GM04504 (cell line): Measurements from ENCODE around the gene TACO1.

ENCODE experiments used
- DNase-seq: peaks from one replicate; pipeline ENCODE4 v3.0.0-alpha.2; 2012; ENCODE audit warnings: low read depth

The TACO1 gene

GRCh38 chr17:63600569-63601438 lies at the start of gene TACO1:
Gene TACO1, plus strand, starts transcription at chr17:63600895. Its CDS starts 189 bp downstream, at chr17:63601084.
- peak; percentile 57 for DNase-seq

DNA sequence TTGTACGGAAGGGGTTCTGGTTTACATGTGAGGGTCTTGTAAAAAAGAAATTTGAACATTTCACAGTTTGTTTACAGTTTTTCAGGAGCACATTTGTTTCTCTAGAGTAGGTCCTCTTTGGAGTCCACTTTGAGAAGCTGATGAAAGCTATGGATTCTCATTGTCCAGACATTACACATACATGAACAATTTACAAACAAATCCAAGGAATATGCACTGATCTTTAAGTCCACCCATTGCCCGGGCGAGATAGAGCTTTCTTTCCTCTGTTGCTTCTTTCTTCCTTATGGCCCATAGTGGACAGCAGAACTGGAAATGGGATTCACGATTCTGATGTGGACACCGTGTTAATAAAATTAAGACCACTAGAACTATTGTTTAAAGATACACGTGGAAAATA lies 48.5 kb upstream of the TACO1 start:
- no peak for DNase-seq

GRCh38 chr17:63555500-63556156 lies 45.1 kb upstream of the TACO1 start:
- no peak for DNase-seq

DNA sequence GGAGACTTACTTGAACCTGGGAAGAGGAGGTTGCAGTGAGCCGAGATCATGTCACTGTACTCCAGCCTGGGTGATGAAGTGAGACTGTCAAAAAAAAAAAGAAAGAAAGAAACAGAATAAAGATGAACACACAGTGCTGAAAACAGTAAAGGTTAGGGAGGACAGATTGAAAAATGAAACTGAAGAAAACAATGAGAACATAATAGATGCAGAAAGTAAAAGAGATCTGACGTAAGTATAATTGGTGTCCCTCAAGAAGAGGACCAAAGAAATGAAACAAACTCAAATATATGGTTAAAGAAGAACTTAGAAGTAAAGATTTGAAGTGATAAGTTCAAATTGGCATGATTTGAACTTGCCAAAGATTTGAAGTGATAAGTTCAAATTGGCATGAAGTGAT lies 43.3 kb upstream of the TACO1 start:
- no peak for DNase-seq

DNA sequence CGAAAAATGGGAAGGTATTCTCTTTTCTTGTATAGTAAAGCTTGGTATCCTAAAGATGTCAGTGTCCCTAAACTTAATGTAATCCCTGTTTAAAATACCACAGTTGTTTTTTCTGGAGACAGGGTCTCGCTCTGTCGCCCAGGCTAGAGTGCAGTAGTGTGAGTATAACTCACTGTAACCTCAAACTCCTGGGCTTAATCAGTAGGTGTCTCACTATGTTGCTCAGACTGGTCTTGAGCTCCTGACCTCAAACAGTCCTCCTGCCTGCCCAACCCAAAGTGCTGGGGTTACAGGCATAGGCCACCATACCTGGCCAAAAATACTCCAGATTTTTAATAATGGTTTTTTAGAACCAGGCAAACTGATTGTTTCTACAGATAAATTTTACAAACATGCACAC lies 42.3 kb upstream of the TACO1 start:
- DNase-seq: no peak

- no peak for DNase-seq
These were observed 38.9 kb upstream of the TACO1 start for GRCh38 chr17:63561819-63562218.

- DNase-seq: no peak
These were observed 37.4 kb upstream of the TACO1 start for GRCh38 chr17:63563339-63563738.

GRCh38 chr17:63564562-63564961 lies 36.1 kb upstream of the TACO1 start:
- DNase-seq: no peak

DNA sequence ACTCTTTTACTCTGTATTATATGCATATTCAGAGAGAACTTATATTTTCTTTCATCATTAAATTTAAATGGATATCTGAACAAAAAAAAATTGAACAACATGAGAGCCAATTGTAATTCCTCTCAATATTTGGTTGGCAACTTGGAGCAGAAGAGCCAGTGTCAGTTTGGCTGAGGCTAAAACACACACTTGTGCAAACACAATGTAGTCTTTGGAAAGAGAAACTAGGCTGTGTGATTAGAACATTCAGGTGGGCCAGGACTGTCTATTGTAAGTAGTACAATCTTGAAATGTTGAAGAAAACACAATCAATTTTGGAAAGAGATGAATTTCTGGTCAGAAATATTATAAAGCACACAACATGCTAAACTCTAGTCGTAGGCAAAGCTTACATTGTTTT lies 33.5 kb upstream of the TACO1 start:
- no peak for DNase-seq

GRCh38 chr17:63568563-63568962 lies 32.1 kb upstream of the TACO1 start:
- DNase-seq: no peak

DNA sequence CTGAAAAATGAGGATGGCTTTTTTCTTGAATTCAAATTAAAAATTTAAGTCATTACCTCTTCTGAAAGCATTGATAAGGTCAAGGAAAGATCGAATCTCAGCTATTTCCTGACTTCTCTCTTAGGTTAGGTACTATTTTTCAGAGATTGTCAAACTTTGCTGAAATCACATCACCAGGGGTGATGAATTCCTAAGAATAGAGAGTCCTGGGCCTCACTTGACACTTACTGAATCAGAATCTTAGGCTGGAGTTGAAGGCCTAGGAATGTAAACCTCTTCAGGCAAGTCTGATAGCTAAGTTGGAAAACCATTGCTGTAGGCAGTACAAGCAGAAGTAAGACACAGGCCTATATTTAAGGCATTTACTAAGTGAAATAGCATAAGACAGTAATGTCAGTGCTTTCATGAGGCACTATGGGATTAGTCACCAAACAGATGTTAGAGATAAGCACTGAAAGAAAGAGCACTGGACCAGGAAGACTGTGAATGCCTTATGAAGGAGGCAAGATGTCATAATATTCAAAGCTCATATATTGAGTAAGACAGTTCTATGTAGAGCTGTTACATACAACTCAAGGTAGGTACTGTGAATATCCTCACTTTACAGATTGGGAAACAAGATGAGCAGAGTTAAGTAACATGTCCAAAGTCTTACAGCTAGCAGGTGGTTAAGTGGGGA lies 28.9 kb upstream of the TACO1 start:
- peak; percentile 49 for DNase-seq

GRCh38 chr17:63573634-63574033 lies 27.1 kb upstream of the TACO1 start:
- DNase-seq: no peak

GRCh38 chr17:63578027-63578768 lies 22.5 kb upstream of the TACO1 start:
- no peak for DNase-seq

GRCh38 chr17:63578769-63579111 lies 22.0 kb upstream of the TACO1 start:
- no peak for DNase-seq

DNA sequence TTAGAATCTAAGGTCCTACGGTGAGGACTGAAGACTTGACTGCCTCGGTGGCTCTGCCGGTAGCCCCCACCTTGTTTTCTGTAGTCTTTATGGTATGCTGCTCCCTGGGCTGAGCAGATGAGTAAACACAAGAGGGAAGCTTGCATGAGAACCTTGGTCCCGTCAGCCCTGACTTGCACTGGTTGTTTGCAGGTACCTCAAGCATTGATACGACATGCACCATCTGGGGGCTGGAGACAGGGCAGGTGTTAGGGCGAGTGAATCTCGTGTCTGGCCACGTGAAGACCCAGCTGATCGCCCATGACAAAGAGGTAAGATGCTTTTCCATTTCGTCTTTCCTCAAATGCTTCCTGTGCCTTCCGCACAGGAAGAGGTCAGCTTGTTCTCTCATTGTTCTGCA lies 21.1 kb upstream of the TACO1 start:
- no peak for DNase-seq

DNA sequence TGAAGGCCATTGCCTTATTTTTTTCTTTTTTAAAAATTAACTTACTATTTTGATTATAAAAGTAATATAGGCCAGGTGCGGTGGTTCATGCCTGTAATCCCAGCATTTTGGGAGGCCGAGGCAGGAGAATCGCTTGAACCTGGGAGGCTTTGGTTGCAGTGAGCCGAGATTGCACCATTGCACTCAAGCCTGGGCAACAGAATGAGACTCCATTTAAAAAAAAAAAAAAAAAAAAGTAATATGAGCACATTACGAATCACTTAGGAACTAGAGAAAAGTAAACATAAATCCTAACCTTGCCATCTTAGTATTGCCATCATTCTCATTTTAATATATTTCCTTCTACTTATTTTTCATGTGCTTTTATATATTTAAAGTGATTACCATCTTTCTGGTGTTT lies 12.9 kb upstream of the TACO1 start:
- DNase-seq: no peak

DNA sequence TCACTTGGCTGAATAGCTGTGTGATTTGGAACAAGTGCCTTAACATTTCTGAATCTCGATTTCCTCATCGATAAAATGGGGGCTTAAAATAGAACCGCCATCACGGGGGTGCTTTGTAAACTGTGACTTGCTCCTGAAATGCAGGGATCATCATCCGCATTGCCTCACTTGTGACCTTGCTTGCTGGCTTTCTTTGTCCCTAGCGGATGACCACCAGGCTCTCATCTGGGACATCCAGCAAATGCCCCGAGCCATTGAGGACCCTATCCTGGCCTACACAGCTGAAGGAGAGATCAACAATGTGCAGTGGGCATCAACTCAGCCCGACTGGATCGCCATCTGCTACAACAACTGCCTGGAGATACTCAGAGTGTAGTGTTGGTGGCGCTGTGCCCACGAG lies 11.9 kb upstream of the TACO1 start:
- no peak for DNase-seq

GRCh38 chr17:63589646-63590045 lies 11.0 kb upstream of the TACO1 start:
- DNase-seq: no peak

GRCh38 chr17:63592797-63593196 lies 7.9 kb upstream of the TACO1 start:
- DNase-seq: no peak

GRCh38 chr17:63595132-63595531 lies 5.6 kb upstream of the TACO1 start:
- no peak for DNase-seq

DNA sequence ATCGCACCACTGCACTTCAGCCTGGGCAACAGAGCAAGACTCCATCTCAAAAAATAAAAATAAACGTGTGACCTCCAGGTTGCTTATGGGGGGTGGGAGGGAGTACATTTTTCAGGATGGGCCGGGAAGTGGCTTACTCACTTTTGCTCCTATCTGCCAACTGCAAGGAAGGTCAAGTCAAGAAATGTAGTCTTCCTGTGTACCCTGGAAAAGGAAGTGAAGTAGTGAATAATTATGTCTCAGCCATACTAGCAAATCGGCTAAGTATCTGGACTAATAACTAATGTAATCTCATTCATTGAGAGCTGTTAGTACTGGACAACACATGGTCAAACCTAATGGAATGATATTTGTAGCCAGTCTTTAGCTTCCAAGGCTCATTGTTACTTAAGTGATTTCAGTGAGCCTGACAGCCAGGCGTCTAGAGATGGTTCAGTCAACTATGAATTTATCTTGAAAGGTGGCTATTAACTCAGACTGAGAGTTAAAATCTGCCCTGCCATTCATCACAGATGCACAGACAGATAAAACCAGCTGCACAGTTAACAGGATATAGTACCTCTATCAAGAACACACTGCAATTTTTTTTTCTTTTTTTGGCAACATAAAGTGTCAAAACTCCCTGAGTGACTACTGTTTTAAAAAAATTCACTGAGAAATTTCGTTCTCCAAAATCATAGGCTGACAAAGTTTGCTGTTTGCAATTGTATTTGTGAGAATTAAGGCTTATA lies 3.7 kb upstream of the TACO1 start:
- no peak for DNase-seq

GRCh38 chr17:63598281-63598680 lies 2.4 kb upstream of the TACO1 start:
- no peak for DNase-seq
